Anterior cingulate cortex (tissue), 58 donors: ENCODE results near the gene COQ10B.
"Not testable (repeated sequence)": the region's sequence is repeated elsewhere in the genome, so short reads cannot be mapped to it uniquely, and the experiment has no call there.

Source experiments
- DNase-seq, 58 donors: peaks; one replicate each; lab custom pipeline; 2025; lab: John Stamatoyannopoulos, UW

The COQ10B gene

GRCh38 chr2:197450465-197450864 is 2.9 kb upstream of the COQ10B start:
- DNase-seq: no peak

GRCh38 chr2:197450935-197451358 is 2.4 kb upstream of the COQ10B start:
- DNase-seq: not testable (repeated sequence)

- DNase-seq: no peak
These were observed 614 bp upstream of the COQ10B start for GRCh38 chr2:197452754-197453122.

GRCh38 chr2:197453914-197454398 is 604 bp downstream of the COQ10B start:
- DNase-seq: peak in 7 of 58 donors; percentile 28 to 70 (median 54)

- no peak for DNase-seq
These were observed 1.6 kb downstream of the COQ10B start for GRCh38 chr2:197454923-197455322.

GRCh38 chr2:197455428-197455827 is 2.1 kb downstream of the COQ10B start:
- DNase-seq: no peak

GRCh38 chr2:197460649-197461048 is 7.3 kb downstream of the COQ10B start:
- no peak for DNase-seq

- DNase-seq: no peak
These were observed 7.7 kb downstream of the COQ10B start for GRCh38 chr2:197461057-197461456.

GRCh38 chr2:197464175-197464574 is 10.8 kb downstream of the COQ10B start:
- no peak for DNase-seq

GRCh38 chr2:197472166-197472565 is 18.8 kb downstream of the COQ10B start:
- no peak for DNase-seq

GRCh38 chr2:197477797-197478196 is 24.4 kb downstream of the COQ10B start:
- DNase-seq: no peak

GRCh38 chr2:197480165-197481036 is 27.0 kb downstream of the COQ10B start:
- no peak for DNase-seq

- DNase-seq: not testable (repeated sequence)
These were observed 30.9 kb downstream of the COQ10B start for GRCh38 chr2:197484248-197484647.

- no peak for DNase-seq
These were observed 32.8 kb downstream of the COQ10B start for GRCh38 chr2:197486175-197486574.

GRCh38 chr2:197487385-197487784 is 34.0 kb downstream of the COQ10B start:
- DNase-seq: no peak

GRCh38 chr2:197495433-197496134 is 42.2 kb downstream of the COQ10B start:
- DNase-seq: no peak

GRCh38 chr2:197496695-197497094 is 43.3 kb downstream of the COQ10B start:
- no peak for DNase-seq

GRCh38 chr2:197497326-197497725 is 44.0 kb downstream of the COQ10B start:
- DNase-seq: no peak

- DNase-seq: peak in 1 of 58 donors; percentile 25
These were observed 45.0 kb downstream of the COQ10B start for GRCh38 chr2:197498235-197498936.

- DNase-seq: peak in 51 of 58 donors; percentile 4 to 78 (median 47)
These were observed 45.7 kb downstream of the COQ10B start for GRCh38 chr2:197498937-197499593.
